Left ventricle myocardium inferior (tissue), 1 donor: ENCODE data around the gene WFDC1. TPM values are rescaled to one million over a fixed set of nuclear protein-coding genes. Genes with fewer than 3 reads are reported as not detected.

Experiments
- DNase-seq: peaks from one replicate; pipeline ENCODE4 v3.0.0-alpha.2; 2020
- H3K27ac ChIP-seq: fragments of 200-600 bp; replicated peaks from 2 replicates; pipeline ENCODE4 v1.8.0; 2021
- H3K27me3 ChIP-seq: fragments of 200-600 bp; 2 replicates; pipeline ENCODE4 v1.8.0; 2021; ENCODE audit warnings: low read depth
- H3K36me3 ChIP-seq: fragments of 200-600 bp; 2 replicates; pipeline ENCODE4 v1.8.0; 2021
- H3K4me1 ChIP-seq: fragments of 200-600 bp; 2 replicates; pipeline ENCODE4 v1.8.0; 2021
- H3K4me3 ChIP-seq: fragments of 200-600 bp; 2 replicates; pipeline ENCODE4 v1.8.0; 2021; ENCODE audit warnings: mild to moderate bottlenecking, moderate library complexity
- H3K9me3 ChIP-seq: fragments of 200-600 bp; replicated peaks from 2 replicates; pipeline ENCODE4 v1.8.0; 2021
- intact Hi-C: fragments of 100-400 bp; cut with micrococcal nuclease; formaldehyde crosslinking; loops from one replicate; pipeline ENCODE4 v1.11.0; 2022
- total RNA-seq: library from RNA; stranded (reverse); fragmentation: NEBNext Ultra II Directional; extraction: Animal tissue kit (Norgen Biotek cat#: 25700); gene quantifications from one replicate; pipeline ENCODE4 v1.2.1, GENCODE V29; 2021
- TF ChIP-seq, protein P1 (sequence below): fragments of 200-600 bp; IDR thresholded peaks from 2 replicates; pipeline ENCODE4 v1.8.0; 2021; ENCODE audit warnings: antibody characterized with exemption, mild to moderate bottlenecking, borderline replicate concordance
- donor health status: DM: no; HTN: yes; CAD: no; lungs with severe emphysema.

Gene WFDC1
- total RNA-seq, 1 donor from 2014 or later = 1.3 TPM

DNA sequence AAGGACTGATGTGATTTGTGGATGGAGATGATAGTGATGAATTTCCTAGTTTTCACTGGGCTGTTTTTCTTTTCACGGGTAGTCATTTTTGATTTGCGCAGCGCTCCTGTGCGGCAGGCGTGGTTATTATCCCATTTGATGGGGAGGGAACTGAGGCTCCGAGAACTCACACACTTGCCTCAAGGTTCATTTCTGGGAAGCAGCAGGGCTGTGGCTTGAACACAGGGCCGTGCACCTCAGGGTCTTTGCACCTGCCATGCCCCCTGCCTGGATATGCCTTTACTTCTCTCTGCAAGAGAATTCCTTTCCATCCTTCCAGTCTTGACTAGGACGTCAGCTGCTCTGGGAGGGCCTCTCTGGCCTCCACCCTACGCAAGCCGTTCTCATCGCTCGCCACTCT lies 16.3 kb upstream of the WFDC1 start:
- DNase-seq = no peak
- Histone ChIP-seq H3K4me3 (no peak overlapping the region), H3K36me3 (no peaks in the 10 kb centered on the region), H3K27ac (no peak overlapping the region), H3K27me3 (peaks cover 20% of the 10 kb centered on the region), H3K9me3 (no peaks in the 10 kb centered on the region), H3K4me1 (peaks cover under 1% of the 10 kb centered on the region)
- intact Hi-C loops = no loop called here
- TF ChIP-seq, protein P1, sequence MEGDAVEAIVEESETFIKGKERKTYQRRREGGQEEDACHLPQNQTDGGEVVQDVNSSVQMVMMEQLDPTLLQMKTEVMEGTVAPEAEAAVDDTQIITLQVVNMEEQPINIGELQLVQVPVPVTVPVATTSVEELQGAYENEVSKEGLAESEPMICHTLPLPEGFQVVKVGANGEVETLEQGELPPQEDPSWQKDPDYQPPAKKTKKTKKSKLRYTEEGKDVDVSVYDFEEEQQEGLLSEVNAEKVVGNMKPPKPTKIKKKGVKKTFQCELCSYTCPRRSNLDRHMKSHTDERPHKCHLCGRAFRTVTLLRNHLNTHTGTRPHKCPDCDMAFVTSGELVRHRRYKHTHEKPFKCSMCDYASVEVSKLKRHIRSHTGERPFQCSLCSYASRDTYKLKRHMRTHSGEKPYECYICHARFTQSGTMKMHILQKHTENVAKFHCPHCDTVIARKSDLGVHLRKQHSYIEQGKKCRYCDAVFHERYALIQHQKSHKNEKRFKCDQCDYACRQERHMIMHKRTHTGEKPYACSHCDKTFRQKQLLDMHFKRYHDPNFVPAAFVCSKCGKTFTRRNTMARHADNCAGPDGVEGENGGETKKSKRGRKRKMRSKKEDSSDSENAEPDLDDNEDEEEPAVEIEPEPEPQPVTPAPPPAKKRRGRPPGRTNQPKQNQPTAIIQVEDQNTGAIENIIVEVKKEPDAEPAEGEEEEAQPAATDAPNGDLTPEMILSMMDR = no peak

DNA sequence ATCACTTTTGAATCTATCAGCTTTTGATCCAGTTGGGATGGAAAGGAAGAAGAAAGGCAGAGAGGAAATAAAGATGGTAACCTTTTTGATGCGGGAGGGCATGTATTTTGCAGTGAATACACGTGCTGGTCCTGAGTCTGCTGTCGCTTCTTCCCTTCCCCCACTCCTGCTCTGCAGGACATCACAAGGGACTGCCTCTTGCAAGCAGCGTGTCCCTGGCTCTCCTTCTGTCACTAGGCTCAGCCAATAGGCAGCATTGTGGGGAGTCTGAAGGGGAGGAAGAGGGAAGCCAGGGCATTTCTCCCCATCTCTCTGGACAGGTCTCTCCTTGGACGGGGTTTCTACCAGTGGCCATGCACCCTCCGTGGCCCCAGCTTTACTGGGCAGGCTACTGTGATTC lies 15.7 kb upstream of the WFDC1 start:
- no peaks in the 10 kb centered on the region for H3K36me3 ChIP-seq
- intact Hi-C loops = no loop called here
- H3K4me1 ChIP-seq = peaks cover 7% of the 10 kb centered on the region
- H3K9me3 ChIP-seq = no peaks in the 10 kb centered on the region
- no peak overlapping the region for H3K4me3 ChIP-seq
- peaks cover 18% of the 10 kb centered on the region for H3K27me3 ChIP-seq
- TF ChIP-seq, protein P1 = no peak
- no peak for DNase-seq
- H3K27ac ChIP-seq = no peak overlapping the region

DNA sequence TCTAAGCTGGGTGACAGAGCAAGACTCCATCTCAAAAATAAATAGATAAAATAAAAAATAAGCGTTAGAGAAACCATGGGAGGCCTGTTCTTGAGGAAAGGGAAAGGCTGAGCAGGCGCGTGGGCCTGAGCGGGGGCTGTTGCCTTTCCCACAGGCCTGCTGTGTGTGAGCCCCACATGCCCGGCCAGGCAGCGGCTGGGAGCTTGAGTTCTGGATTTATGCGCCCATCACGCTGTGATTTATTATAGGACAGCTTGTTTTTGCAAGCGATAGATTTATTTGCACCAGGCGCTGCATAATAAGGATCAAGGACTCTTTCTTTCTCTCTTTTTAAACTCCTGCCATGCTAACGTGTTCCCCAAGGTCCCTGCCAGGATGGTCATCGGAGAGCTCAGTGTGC lies 14.8 kb upstream of the WFDC1 start:
- DNase-seq = no peak
- Histone ChIP-seq H3K4me3 (no peak overlapping the region), H3K4me1 (peaks cover 16% of the 10 kb centered on the region), H3K9me3 (no peaks in the 10 kb centered on the region), H3K27me3 (peaks cover 9% of the 10 kb centered on the region), H3K27ac (no peak overlapping the region), H3K36me3 (no peaks in the 10 kb centered on the region)
- TF ChIP-seq, protein P1 = no peak
- intact Hi-C loops = no loop called here

DNA sequence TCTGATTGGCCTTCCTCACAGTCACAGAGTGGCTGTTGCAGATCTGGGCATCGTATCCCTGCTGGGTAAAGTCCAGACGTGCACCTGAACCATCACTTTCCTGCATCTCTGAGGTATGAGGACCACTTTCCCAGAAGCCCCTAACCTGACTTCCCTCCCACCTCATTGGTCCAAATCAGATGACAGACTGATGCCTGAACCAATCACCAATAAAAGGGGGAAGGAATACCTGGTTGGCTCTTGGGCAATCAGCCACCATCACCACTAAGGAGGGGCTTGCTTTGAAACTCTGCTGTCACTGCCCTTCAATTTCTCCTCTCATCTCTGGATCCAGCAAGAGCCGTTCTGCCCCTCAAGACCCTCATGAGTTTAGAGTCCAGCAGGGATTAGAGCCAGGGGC lies 13.6 kb upstream of the WFDC1 start:
- TF ChIP-seq, protein P1 = no peak
- Histone ChIP-seq H3K27ac (no peak overlapping the region), H3K4me3 (no peak overlapping the region), H3K36me3 (no peaks in the 10 kb centered on the region), H3K27me3 (peaks cover under 1% of the 10 kb centered on the region), H3K4me1 (peaks cover 28% of the 10 kb centered on the region), H3K9me3 (no peaks in the 10 kb centered on the region)
- intact Hi-C loops = no loop called here
- DNase-seq = no peak

DNA sequence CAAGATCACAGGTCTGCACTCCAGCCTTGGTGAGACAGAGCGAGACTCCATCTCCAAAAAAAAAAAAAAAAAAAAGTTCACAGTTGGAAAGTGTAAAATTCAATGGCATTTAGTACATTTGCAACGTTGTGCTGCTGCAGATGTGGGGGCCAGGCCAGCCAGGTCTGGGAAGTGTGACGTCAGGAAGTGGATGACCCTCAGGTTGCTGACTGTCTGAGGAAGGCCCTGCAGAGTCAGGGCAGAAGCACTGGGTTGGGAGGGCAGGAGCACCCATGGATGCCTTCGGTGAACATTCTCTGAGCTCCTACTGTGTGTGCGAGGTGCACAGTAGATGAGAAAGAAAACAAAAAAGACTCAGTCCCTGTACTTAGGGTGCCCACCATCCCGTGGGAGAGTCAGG lies 12.1 kb upstream of the WFDC1 start:
- Histone ChIP-seq H3K9me3 (no peaks in the 10 kb centered on the region), H3K27ac (no peak overlapping the region), H3K4me3 (no peak overlapping the region), H3K36me3 (no peaks in the 10 kb centered on the region), H3K27me3 (no peaks in the 10 kb centered on the region), H3K4me1 (peaks cover 42% of the 10 kb centered on the region)
- DNase-seq = no peak
- TF ChIP-seq, protein P1 = no peak
- intact Hi-C loops = no loop called here
